Measurements from ENCODE around the gene POLDIP3.

Gene POLDIP3

GRCh38 chr22:42562684-42563083, 52.0 kb downstream of the POLDIP3 start:
- Histone ChIP-seq H3K4me1 (ENCODE audit: insufficient read depth, low read length, poor library complexity, severe bottlenecking) (no peaks in the 10 kb centered on the region), H3K9me2 (replicated peaks; ENCODE audit: low read depth, low read length) (no peaks in the 10 kb centered on the region)

DNA sequence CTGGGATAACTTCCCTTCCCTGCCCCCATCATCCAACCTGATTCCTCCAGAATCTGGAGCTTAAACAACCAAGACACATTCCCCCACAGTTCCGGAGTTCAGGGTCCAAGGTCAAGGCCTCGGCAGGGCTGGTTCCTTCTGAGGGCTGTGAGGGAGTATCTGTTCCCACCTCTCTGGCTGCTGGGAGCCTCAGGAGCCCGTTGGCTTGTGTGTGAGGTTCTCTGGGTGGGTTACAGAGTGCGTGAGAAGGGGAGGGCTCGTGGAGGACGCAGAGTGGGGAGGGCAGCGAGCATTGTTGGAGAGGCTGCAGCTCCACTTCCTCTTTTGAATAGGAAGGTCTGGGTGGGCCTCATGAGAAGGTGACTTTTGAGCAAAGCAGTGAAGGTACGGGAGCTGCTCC, 52.4 kb downstream of the POLDIP3 start:
- H3K4me3 ChIP-seq (ENCODE audit: low read length, poor library complexity, severe bottlenecking) = no peak overlapping the region
- TF ChIP-seq CTCF (conservative IDR thresholded peaks at IDR 0.05; ENCODE audit: low read length) = no peak
- no peak for TF ChIP-seq EZH2phosphoT487 (IDR thresholded peaks at IDR 0.05; ENCODE audit: borderline replicate concordance)
- no peaks in the 10 kb centered on the region for H3K9me3 ChIP-seq (ENCODE audit: insufficient read depth, low read depth, low read length)
- H3K9me2 ChIP-seq (replicated peaks; ENCODE audit: low read depth, low read length) = no peaks in the 10 kb centered on the region
- no peak overlapping the region for H3K9ac ChIP-seq (ENCODE audit: low read depth, low read length, poor library complexity, severe bottlenecking)
- H3K4me2 ChIP-seq (ENCODE audit: low read depth, low read length, poor library complexity, severe bottlenecking) = no peak overlapping the region
- no peaks in the 10 kb centered on the region for H3K27me3 ChIP-seq (ENCODE audit: insufficient read depth, low read length, poor library complexity, severe bottlenecking)
- H2AFZ ChIP-seq (ENCODE audit: low read length) = no peak overlapping the region
- H3K79me2 ChIP-seq (ENCODE audit: insufficient read depth, low read length) = no peaks in the 10 kb centered on the region
- H3K36me3 ChIP-seq (ENCODE audit: insufficient read depth, low read length) = no peaks in the 10 kb centered on the region
- H3K4me1 ChIP-seq (ENCODE audit: insufficient read depth, low read length, poor library complexity, severe bottlenecking) = no peaks in the 10 kb centered on the region
- H3F3A ChIP-seq (ENCODE audit: low read depth) = no peaks in the 10 kb centered on the region
- H4K20me1 ChIP-seq (ENCODE audit: insufficient read depth, low read length, poor library complexity, severe bottlenecking) = no peaks in the 10 kb centered on the region

More at GRCh38 chr22:42562684-42563083, 52.0 kb downstream of the POLDIP3 start:
- Histone ChIP-seq H4K20me1 (ENCODE audit: insufficient read depth, low read length, poor library complexity, severe bottlenecking) (no peaks in the 10 kb centered on the region), H2AFZ (ENCODE audit: low read length) (no peak overlapping the region), H3K79me2 (ENCODE audit: insufficient read depth, low read length) (no peaks in the 10 kb centered on the region), H3K36me3 (ENCODE audit: insufficient read depth, low read length) (no peaks in the 10 kb centered on the region), H3K9me3 (ENCODE audit: insufficient read depth, low read depth, low read length) (no peaks in the 10 kb centered on the region), H3K9ac (ENCODE audit: low read depth, low read length, poor library complexity, severe bottlenecking) (no peak overlapping the region), H3K27me3 (ENCODE audit: insufficient read depth, low read length, poor library complexity, severe bottlenecking) (no peaks in the 10 kb centered on the region), H3F3A (ENCODE audit: low read depth) (no peaks in the 10 kb centered on the region), H3K4me2 (ENCODE audit: low read depth, low read length, poor library complexity, severe bottlenecking) (no peak overlapping the region), H3K4me3 (ENCODE audit: low read length, poor library complexity, severe bottlenecking) (no peak overlapping the region)
- no peak for TF ChIP-seq EZH2phosphoT487 (IDR thresholded peaks at IDR 0.05; ENCODE audit: borderline replicate concordance)
- TF ChIP-seq CTCF (conservative IDR thresholded peaks at IDR 0.05; ENCODE audit: low read length) = no peak

GRCh38 chr22:42561856-42562255, 52.8 kb downstream of the POLDIP3 start:
- H3K4me1 ChIP-seq (ENCODE audit: insufficient read depth, low read length, poor library complexity, severe bottlenecking) = no peaks in the 10 kb centered on the region
- H4K20me1 ChIP-seq (ENCODE audit: insufficient read depth, low read length, poor library complexity, severe bottlenecking) = no peaks in the 10 kb centered on the region
- H3K4me3 ChIP-seq (ENCODE audit: low read length, poor library complexity, severe bottlenecking) = no peak overlapping the region
- H3F3A ChIP-seq (ENCODE audit: low read depth) = no peaks in the 10 kb centered on the region
- no peak overlapping the region for H3K4me2 ChIP-seq (ENCODE audit: low read depth, low read length, poor library complexity, severe bottlenecking)
- H3K9me3 ChIP-seq (ENCODE audit: insufficient read depth, low read depth, low read length) = no peaks in the 10 kb centered on the region
- no peaks in the 10 kb centered on the region for H3K36me3 ChIP-seq (ENCODE audit: insufficient read depth, low read length)
- TF ChIP-seq EZH2phosphoT487 (IDR thresholded peaks at IDR 0.05; ENCODE audit: borderline replicate concordance) = no peak
- TF ChIP-seq CTCF (conservative IDR thresholded peaks at IDR 0.05; ENCODE audit: low read length) = no peak
- no peaks in the 10 kb centered on the region for H3K9me2 ChIP-seq (replicated peaks; ENCODE audit: low read depth, low read length)
- no peaks in the 10 kb centered on the region for H3K27me3 ChIP-seq (ENCODE audit: insufficient read depth, low read length, poor library complexity, severe bottlenecking)
- H3K79me2 ChIP-seq (ENCODE audit: insufficient read depth, low read length) = no peaks in the 10 kb centered on the region
- no peak overlapping the region for H3K9ac ChIP-seq (ENCODE audit: low read depth, low read length, poor library complexity, severe bottlenecking)
- no peak overlapping the region for H2AFZ ChIP-seq (ENCODE audit: low read length)

All from Loucy (cell line).